GM19099 (cell line): ENCODE results near the gene LRBA.

Source experiments
- POLR2A ChIP-seq: IDR thresholded peaks from 3 replicates; pipeline ENCODE4 v1.6.1; 2011; ENCODE audit warnings: low read depth; ENCODE audit not compliant: insufficient read length; ENCODE audit errors: extremely low read depth

Gene LRBA

GRCh38 chr4:150987204-150987603 is 27.9 kb downstream of the LRBA start:
- TF ChIP-seq POLR2A, result no peak

- TF ChIP-seq POLR2A, result no peak
Observed at GRCh38 chr4:150986085-150986484, 29.0 kb downstream of the LRBA start.

GRCh38 chr4:150983851-150984250 is 31.2 kb downstream of the LRBA start:
- TF ChIP-seq POLR2A, result no peak

- no peak for TF ChIP-seq POLR2A
Observed at GRCh38 chr4:150982557-150983233, 32.4 kb downstream of the LRBA start.

GRCh38 chr4:150978738-150979575 is 36.1 kb downstream of the LRBA start:
- no peak for TF ChIP-seq POLR2A

GRCh38 chr4:150976478-150977118 is 38.5 kb downstream of the LRBA start:
- TF ChIP-seq POLR2A, result no peak

GRCh38 chr4:150974750-150975149 is 40.3 kb downstream of the LRBA start:
- no peak for TF ChIP-seq POLR2A

- no peak for TF ChIP-seq POLR2A
Observed at GRCh38 chr4:150974252-150974640, 40.8 kb downstream of the LRBA start.

GRCh38 chr4:150973626-150974251 is 41.3 kb downstream of the LRBA start:
- no peak for TF ChIP-seq POLR2A

- TF ChIP-seq POLR2A, result no peak
Observed at GRCh38 chr4:150972592-150972991, 42.5 kb downstream of the LRBA start.

- no peak for TF ChIP-seq POLR2A
Observed at GRCh38 chr4:150971901-150972300, 43.2 kb downstream of the LRBA start.

GRCh38 chr4:150970685-150971151 is 44.4 kb downstream of the LRBA start:
- no peak for TF ChIP-seq POLR2A

- TF ChIP-seq POLR2A, result no peak
Observed at GRCh38 chr4:150964754-150965153, 50.3 kb downstream of the LRBA start.

GRCh38 chr4:150962245-150962644 is 52.8 kb downstream of the LRBA start:
- no peak for TF ChIP-seq POLR2A

- no peak for TF ChIP-seq POLR2A
Observed at GRCh38 chr4:150961566-150961965, 53.5 kb downstream of the LRBA start.
